Naive B cell (primary cell): ENCODE data around the gene NUMA1. TPM values are rescaled to one million over a fixed set of nuclear protein-coding genes. Genes with fewer than 3 reads are reported as not detected.

Experiments used
- ATAC-seq, 2 donors: fragments of 150-1000 bp; cut with Tn5 transposase; 2 replicates each; pipeline ENCODE4 v1.10.0; 2021; ENCODE audit warnings: low read depth in 2 of 2, mild to moderate bottlenecking in 2 of 2, moderate library complexity in 2 of 2
- DNase-seq: peaks from one replicate; pipeline ENCODE4 v3.0.0; 2022
- H3K27ac Mint-ChIP-seq, 6 donors: one replicate each; pipeline ENCODE4 v1.8.0; 2020 to 2022; ENCODE audit warnings: mild to moderate bottlenecking in 6 of 6, mixed read lengths in 6 of 6, moderate library complexity in 5 of 6, inconsistent platforms in 2 of 6
- H3K27me3 Mint-ChIP-seq, 3 donors: one replicate each; pipeline ENCODE4 v1.8.0; 2021 to 2022; ENCODE audit warnings: mixed read lengths in 3 of 3, mild to moderate bottlenecking in 1 of 3
- H3K36me3 Mint-ChIP-seq, 2 donors: one replicate each; pipeline ENCODE4 v1.8.0; 2020 to 2022; ENCODE audit warnings: mixed read lengths in 2 of 2, inconsistent platforms in 1 of 2, mild to moderate bottlenecking in 1 of 2
- H3K4me1 Mint-ChIP-seq, 3 donors: one replicate each; pipeline ENCODE4 v1.8.0; 2020 to 2022; ENCODE audit warnings: mixed read lengths in 3 of 3, inconsistent platforms in 1 of 3, mild to moderate bottlenecking in 1 of 3, moderate library complexity in 1 of 3
- H3K4me3 Mint-ChIP-seq, 8 donors: one replicate each; pipeline ENCODE4 v1.8.0; 2020 to 2022; ENCODE audit warnings: mild to moderate bottlenecking in 8 of 8, mixed read lengths in 8 of 8, moderate library complexity in 8 of 8, inconsistent platforms in 2 of 8
- H3K9me3 Mint-ChIP-seq, 7 donors: one replicate each; pipeline ENCODE4 v1.8.0; 2020 to 2022; ENCODE audit warnings: mixed read lengths in 7 of 7, mild to moderate bottlenecking in 5 of 7, inconsistent platforms in 2 of 7, moderate library complexity in 1 of 7
- polyA plus RNA-seq, 6 donors: library from polyadenylated mRNA; unstranded; fragments of 300-500 nt; fragmentation: Illumina TruSeq; gene quantifications; one replicate each; pipeline ENCODE4 v1.2.3, GENCODE V29; 2021; ENCODE audit warnings: low read depth in 6 of 6

Gene NUMA1
- polyA plus RNA-seq, 6 donors from 2014 or later = 5.4 to 102 (median 20.4) TPM

DNA sequence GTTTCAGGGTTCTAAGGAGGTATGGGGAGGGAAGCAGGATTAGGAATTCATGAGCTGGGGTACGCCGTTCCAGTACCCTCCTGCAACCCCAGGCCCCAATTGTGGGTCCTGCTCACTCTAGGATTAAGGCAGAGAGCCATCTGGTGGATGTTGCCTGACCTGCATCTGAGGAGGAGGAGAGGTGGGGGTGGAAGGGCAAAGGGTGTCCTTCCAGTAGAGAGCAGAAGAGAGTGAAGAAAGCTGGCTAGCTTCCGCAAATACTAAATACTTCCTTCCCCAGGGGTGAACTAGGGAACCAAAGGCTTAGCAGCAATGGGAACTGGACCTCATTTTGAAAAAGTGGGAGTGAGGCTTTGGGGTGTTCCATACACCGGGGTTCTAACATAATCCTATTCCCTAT is 10.9 kb upstream of the NUMA1 start:
- ATAC-seq = peak; percentile 98
- Mint-ChIP-seq H3K27me3 (no peaks in the 10 kb centered on the region), H3K27ac (peak overlapping the region in 5 of 6 donors; percentile 18 to 91 (median 66)), H3K9me3 (no peaks in the 10 kb centered on the region), H3K36me3 (peaks cover 0 to 8% of the 10 kb centered on the region in 2 donors), H3K4me1 (peaks cover 16 to 21% (median 20%) of the 10 kb centered on the region in 3 donors), H3K4me3 (peak overlapping the region in 1 of 8 donors; percentile 14)
- DNase-seq = peak; percentile 67

DNA sequence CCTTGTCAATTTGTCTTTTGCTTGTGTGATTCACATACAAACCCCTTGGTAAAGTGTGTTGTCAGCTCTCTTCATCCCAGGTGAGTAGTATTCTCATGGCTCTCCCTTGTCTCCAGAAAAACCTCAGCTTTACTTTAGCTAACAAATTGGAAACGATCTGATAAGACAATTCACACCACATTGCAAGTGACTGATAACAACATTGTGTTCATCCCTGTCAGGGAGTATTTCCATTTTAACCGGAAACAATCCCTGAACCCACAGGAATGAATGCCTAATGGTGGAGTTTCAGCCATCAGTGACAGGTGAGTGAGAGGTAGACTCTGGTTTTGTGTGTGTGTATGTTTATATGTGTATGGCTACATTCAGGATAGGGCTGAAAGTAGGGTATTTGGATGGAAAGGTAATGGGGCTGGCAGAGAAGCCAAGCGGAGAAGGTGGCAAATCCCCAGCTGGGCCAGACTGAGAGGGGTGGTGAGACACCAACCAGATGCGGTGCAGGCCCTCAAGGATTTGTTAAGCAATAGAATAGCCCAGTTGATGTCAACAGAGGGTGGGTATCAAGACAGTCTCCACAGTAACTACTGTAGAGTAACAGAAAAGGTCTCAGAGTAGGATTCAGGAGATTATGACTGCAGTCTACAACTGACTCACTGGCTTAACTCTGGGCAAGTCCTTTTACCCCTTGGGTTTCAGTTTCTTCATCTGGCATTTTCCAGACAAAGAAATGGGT is 7.9 kb upstream of the NUMA1 start:
- Mint-ChIP-seq H3K27ac (peak overlapping the region in 2 of 6 donors; percentile 36 to 43), H3K27me3 (no peaks in the 10 kb centered on the region), H3K4me1 (peaks cover 20 to 30% (median 20%) of the 10 kb centered on the region in 3 donors), H3K36me3 (peaks cover 0 to 8% of the 10 kb centered on the region in 2 donors), H3K9me3 (no peaks in the 10 kb centered on the region), H3K4me3 (no peak overlapping the region)
- ATAC-seq (no peak), DNase-seq (no peak)

DNA sequence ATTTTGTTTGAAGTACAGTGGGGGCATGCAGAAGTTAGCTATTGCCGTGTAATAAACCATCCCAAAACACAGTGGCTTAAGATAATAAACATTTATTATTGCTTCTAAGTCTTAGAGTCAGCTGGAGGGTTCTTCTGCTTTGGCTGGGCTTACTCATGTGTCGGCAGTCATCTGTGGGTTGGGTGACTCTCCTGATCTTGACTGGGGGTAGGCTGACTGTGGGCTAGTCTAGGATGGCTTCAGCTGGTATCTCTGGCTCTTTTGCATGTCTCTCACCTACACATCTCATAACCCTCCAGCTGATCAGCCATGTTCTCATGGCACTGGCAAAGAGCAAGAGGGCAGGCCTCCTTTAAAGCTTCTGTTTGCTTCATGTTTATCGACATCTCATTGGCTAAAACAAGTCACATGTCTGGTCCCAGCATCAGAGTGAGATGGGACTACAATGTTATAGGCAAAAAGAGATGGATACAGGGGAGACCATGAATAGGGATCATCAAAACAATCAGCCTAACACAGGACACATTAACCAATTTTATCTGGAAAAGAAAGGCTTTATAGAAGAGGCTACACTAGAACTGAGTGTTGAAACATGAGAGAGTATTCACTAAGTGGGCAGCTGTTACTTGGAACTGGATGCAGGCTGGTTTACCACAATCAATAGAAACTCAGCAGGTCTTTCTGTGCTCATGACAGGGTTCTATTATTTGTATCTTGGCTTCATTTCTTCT is 5.4 kb upstream of the NUMA1 start:
- no peaks in the 10 kb centered on the region for H3K27me3 Mint-ChIP-seq
- peaks cover 0 to 8% of the 10 kb centered on the region in 2 donors for H3K36me3 Mint-ChIP-seq
- H3K9me3 Mint-ChIP-seq = no peaks in the 10 kb centered on the region
- peak overlapping the region in 5 of 6 donors; percentile 21 to 67 (median 51) for H3K27ac Mint-ChIP-seq
- no peak for ATAC-seq
- no peak for DNase-seq
- peaks cover 18 to 30% (median 18%) of the 10 kb centered on the region in 3 donors for H3K4me1 Mint-ChIP-seq
- no peak overlapping the region for H3K4me3 Mint-ChIP-seq

DNA sequence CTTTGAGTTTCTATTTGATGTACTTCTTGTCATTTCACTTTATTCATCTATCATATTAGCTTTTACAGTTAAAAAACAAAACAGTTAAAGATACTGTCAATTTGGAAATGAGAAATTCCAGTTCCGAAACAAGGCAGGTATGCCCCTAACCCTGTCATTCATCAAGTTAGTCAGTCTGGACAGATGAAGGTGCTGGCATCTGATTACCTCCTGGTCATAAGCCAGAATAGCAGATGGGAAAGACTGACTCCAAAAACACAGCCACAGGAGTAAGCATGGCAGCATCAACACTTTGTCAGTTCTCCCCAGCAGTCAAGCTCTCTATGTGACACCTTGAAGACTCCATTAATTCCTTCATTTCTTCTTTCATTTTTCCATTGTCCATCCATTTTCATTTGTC is 4.6 kb upstream of the NUMA1 start:
- Mint-ChIP-seq H3K4me3 (no peak overlapping the region), H3K27me3 (no peaks in the 10 kb centered on the region), H3K27ac (peak overlapping the region in 2 of 6 donors; percentile 20 to 72), H3K4me1 (peaks cover 26 to 39% (median 27%) of the 10 kb centered on the region in 3 donors), H3K36me3 (peaks cover 0 to 8% of the 10 kb centered on the region in 2 donors), H3K9me3 (no peaks in the 10 kb centered on the region)
- no peak for DNase-seq
- no peak for ATAC-seq

DNA sequence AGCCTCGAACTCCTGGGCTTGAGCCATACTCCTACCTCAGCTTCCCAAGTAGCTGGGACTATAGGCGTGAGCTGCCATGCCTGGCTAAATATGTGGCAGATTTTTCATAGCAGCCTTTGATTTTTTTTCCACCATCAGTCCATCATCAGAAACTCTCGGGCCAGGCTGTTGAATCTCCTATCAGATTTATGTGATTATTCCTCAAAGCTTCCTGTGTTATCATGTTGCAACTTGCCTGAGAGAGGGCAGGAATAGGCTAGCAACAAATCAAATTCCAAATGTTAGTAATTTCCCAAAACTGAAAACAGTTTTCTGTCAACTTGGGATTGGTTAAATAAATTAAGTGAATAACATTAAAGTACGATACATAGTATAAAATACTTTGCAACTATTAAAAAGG is 3.7 kb upstream of the NUMA1 start:
- Mint-ChIP-seq H3K4me1 (peaks cover 32 to 43% (median 34%) of the 10 kb centered on the region in 3 donors), H3K27me3 (no peaks in the 10 kb centered on the region), H3K36me3 (peaks cover 0 to 8% of the 10 kb centered on the region in 2 donors), H3K9me3 (no peaks in the 10 kb centered on the region), H3K4me3 (no peak overlapping the region), H3K27ac (peak overlapping the region in 3 of 6 donors; percentile 69 to 95 (median 78))
- DNase-seq (no peak), ATAC-seq (no peak)

DNA sequence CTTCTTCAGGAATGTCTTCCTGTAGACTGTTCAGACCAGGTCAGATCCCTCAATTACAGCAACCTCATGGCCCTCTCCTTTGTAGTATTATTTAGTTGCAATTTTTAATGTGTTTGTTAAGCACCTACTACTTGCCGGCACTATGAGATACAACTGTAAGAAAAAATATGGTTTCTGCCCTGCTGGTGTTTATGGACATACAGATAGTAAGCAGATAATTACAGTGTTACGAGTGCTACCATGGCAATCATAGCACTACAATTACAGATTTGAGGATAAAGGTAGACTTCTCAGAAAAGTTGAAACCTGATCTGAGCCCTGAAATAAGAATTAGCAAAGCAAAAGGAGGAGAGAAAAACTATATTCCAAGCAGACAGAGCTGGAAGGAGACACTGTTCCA is 3.1 kb upstream of the NUMA1 start:
- peaks cover 0 to 6% of the 10 kb centered on the region in 2 donors for H3K36me3 Mint-ChIP-seq
- H3K27me3 Mint-ChIP-seq = no peaks in the 10 kb centered on the region
- peak overlapping the region in 1 of 8 donors; percentile 16 for H3K4me3 Mint-ChIP-seq
- no peak for DNase-seq
- peaks cover 32 to 43% (median 36%) of the 10 kb centered on the region in 3 donors for H3K4me1 Mint-ChIP-seq
- peak overlapping the region in 3 of 6 donors; percentile 50 to 95 (median 93) for H3K27ac Mint-ChIP-seq
- ATAC-seq = no peak
- no peaks in the 10 kb centered on the region for H3K9me3 Mint-ChIP-seq

DNA sequence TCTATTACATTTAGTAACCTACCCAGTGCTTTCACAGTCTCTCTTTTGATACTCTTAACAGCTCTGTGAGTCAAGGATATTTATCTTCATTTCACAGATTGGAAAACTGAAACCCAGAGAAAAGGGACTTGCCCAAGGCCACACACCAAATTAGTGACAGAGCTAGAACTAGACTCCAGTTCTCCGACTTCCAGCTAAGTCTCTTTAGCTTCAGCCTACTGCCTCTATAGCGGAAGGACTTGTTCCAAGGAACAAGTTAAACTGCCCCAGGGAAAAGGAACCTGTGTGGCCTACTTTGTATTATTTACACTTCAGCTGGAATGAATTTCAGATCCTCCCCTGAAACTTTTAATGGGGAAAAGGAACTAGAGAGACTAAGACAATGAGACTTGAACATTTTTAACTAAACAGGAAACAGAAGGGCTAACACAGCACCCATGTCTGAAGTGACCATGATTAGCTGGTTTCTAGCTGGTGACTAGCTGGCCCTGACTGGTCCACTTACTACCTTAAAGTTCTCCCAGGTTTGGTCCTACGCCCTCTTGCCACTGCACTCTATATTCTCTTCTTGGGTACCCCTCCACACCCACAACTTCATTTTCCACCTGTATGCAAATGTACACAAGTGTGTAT is 1.6 kb upstream of the NUMA1 start:
- Mint-ChIP-seq H3K27me3 (no peaks in the 10 kb centered on the region), H3K4me1 (peaks cover 37 to 42% (median 41%) of the 10 kb centered on the region in 3 donors), H3K27ac (peak overlapping the region; percentile 95 to 100 (median 100)), H3K36me3 (no peaks in the 10 kb centered on the region), H3K9me3 (no peaks in the 10 kb centered on the region), H3K4me3 (peak overlapping the region; percentile 53 to 99 (median 96))
- ATAC-seq (no peak), DNase-seq (no peak)

DNA sequence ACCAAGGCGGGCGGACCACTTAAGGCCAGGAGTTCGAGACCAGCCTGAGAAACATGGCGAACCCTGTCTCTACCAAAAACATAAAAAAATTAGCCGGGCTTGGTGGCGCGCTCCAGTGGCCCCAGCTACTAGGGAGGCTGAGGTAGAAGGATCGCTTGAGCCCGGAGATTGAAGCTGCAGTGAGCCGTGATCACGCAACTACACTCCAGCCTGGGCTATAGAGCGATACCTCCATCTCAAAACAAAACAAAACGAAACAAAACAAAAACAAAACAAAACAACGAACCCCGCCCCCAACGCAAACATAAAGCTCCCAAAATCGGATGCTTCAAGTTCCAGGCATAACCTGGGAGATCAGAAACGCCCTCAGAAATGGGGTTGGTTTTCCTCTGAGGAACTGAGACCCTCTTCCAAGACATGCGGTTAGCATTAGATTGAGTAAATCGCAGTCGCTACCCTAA is 872 bp upstream of the NUMA1 start:
- Mint-ChIP-seq H3K9me3 (no peaks in the 10 kb centered on the region), H3K4me3 (peak overlapping the region; percentile 85 to 99 (median 97)), H3K27me3 (no peaks in the 10 kb centered on the region), H3K4me1 (peaks cover 40 to 44% (median 44%) of the 10 kb centered on the region in 3 donors), H3K36me3 (no peaks in the 10 kb centered on the region), H3K27ac (peak overlapping the region; percentile 95 to 100 (median 100))
- DNase-seq (no peak), ATAC-seq (no peak)

DNA sequence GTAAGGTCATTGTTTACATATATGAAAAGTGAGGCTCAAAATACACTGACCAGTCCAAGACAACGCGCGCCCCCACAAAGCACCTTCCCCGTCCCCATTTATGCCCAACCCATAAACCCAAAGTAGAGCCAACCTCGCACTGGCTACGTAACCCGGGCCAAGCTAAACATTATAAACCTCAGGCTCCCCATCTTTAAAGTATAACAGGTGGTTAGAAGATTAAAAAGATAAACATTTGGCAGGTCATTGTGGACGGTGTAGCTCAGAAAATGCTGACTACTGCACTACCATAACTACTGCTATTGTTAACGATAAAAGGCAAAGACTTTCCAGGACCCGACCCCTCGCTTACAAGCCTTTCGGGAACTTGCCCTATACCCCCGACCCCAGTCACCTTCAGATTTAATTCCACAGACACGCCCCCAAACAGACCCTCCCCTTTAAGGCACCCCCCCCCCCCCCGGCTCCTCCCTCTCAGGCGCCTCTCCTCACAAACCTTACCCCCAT is 470 bp downstream of the NUMA1 start:
- DNase-seq (no peak), ATAC-seq (no peak)
- Mint-ChIP-seq H3K9me3 (no peaks in the 10 kb centered on the region), H3K27ac (peak overlapping the region; percentile 95 to 100 (median 100)), H3K27me3 (no peaks in the 10 kb centered on the region), H3K36me3 (no peaks in the 10 kb centered on the region), H3K4me3 (peak overlapping the region; percentile 85 to 99 (median 97)), H3K4me1 (peaks cover 43 to 48% (median 47%) of the 10 kb centered on the region in 3 donors)

DNA sequence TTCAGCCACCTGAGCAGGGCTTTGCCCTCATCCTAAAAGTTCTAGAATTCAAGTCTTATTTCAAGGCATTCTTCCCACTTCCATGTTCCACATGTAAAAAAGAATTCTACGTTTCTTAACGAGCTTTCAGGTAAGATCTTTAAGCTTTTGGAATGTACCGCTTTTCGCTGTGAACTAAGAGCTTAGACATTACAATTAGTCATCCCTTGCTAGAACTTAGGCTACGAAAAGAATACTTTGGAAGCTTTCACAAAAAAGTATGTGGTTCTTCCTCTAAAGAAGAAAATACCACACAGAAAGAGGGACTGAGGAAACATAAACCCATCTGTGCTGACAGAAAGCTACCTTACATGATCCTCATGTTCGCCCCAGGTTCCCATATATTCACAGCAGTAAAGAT is 1.9 kb downstream of the NUMA1 start:
- no peaks in the 10 kb centered on the region for H3K36me3 Mint-ChIP-seq
- peak overlapping the region in 2 of 6 donors; percentile 9 to 60 for H3K27ac Mint-ChIP-seq
- H3K4me1 Mint-ChIP-seq = peaks cover 43 to 47% (median 44%) of the 10 kb centered on the region in 3 donors
- DNase-seq = no peak
- H3K27me3 Mint-ChIP-seq = no peaks in the 10 kb centered on the region
- H3K4me3 Mint-ChIP-seq = peak overlapping the region in 5 of 8 donors; percentile 61 to 99 (median 85)
- H3K9me3 Mint-ChIP-seq = no peaks in the 10 kb centered on the region
- no peak for ATAC-seq

DNA sequence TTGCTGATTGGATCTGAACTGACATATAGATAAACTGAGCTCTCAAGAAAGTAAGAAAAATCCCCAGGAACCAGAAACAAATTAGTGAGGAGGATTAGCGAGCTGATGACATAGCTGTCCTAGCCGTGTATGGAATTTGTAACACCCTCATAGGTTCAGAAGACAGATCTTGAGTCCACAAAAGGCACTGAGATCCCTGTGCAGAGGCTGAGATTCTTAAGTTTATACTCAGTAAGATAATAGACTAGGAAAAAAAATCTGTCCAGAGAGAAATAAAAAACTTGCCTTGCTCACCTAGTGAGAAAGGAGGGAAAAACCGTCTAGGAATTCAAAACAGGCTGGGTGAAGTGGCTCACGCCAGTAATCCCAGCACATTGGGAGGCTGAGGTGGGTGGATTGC is 4.6 kb downstream of the NUMA1 start:
- Mint-ChIP-seq H3K4me1 (peaks cover 24 to 29% (median 28%) of the 10 kb centered on the region in 3 donors), H3K27ac (peak overlapping the region in 2 of 6 donors; percentile 23 to 47), H3K36me3 (no peaks in the 10 kb centered on the region), H3K27me3 (no peaks in the 10 kb centered on the region), H3K9me3 (no peaks in the 10 kb centered on the region), H3K4me3 (no peak overlapping the region)
- DNase-seq (no peak), ATAC-seq (no peak)

DNA sequence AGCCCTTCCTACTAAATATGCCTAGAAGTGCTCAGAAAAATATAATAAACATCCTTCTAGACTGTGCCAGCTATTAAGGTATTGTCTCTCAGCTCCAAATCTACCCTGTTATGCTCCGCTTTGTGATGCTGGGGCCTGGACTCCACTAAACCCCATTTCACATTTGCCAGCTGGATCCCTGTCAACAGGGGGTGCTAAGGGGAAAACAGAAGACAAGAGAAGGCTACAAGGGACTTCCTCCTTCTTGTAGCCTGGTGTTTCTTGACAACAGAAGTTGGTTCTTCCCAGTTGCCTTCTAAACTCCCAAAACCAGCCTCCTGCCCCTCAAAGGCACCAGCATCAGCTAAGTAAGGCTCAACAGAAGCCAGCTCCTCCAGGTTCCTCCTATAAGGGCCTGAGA is 5.2 kb downstream of the NUMA1 start:
- Mint-ChIP-seq H3K4me1 (peaks cover 22 to 27% (median 26%) of the 10 kb centered on the region in 3 donors), H3K27me3 (no peaks in the 10 kb centered on the region), H3K9me3 (no peaks in the 10 kb centered on the region), H3K4me3 (peak overlapping the region in 1 of 8 donors; percentile 45), H3K27ac (peak overlapping the region in 2 of 6 donors; percentile 23 to 32), H3K36me3 (peaks cover 0 to 3% of the 10 kb centered on the region in 2 donors)
- DNase-seq (no peak), ATAC-seq (peak in 1 of 2 donors; percentile 31)

DNA sequence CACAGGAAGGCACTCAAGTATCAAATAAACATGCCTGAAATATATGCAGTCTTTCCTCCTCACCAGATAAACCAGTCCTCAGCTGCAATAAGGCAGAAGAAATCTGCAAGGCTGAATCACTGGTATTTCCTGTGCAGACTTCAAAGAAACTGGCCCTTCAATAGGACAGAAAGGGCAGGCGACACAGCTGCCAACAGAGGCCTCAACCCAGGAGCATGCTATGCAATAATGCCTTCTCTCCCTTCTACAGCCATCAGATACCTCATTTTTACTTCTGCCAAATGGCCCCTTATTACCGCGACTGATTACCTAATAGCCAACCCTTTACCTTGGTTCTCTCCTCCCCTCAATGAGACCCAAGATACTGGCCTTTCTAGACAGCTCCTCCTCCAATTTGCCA is 8.0 kb downstream of the NUMA1 start:
- no peak overlapping the region for H3K27ac Mint-ChIP-seq
- peaks cover 6 to 9% of the 10 kb centered on the region in 2 donors for H3K36me3 Mint-ChIP-seq
- DNase-seq = no peak
- H3K27me3 Mint-ChIP-seq = no peaks in the 10 kb centered on the region
- H3K9me3 Mint-ChIP-seq = no peaks in the 10 kb centered on the region
- ATAC-seq = no peak
- H3K4me3 Mint-ChIP-seq = no peak overlapping the region
- H3K4me1 Mint-ChIP-seq = peaks cover 25 to 31% (median 26%) of the 10 kb centered on the region in 3 donors
